22Rv1 (cell line): ENCODE data around the gene EPHA10.

Experiments used
- H3K27ac ChIP-seq: fragments of 450-650 bp; 2 replicates; pipeline ENCODE4 v1.5.1; 2017
- ZFX ChIP-seq: fragments of 450-650 bp; IDR thresholded peaks from 2 replicates; pipeline ENCODE4 v1.6.1; 2017; ENCODE audit warnings: antibody characterized with exemption, borderline replicate concordance
- TF ChIP-seq, protein P1 (sequence below): fragments of 450-650 bp; IDR thresholded peaks from 2 replicates; pipeline ENCODE4 v1.5.1; 2017; ENCODE audit warnings: mild to moderate bottlenecking

The EPHA10 gene

DNA sequence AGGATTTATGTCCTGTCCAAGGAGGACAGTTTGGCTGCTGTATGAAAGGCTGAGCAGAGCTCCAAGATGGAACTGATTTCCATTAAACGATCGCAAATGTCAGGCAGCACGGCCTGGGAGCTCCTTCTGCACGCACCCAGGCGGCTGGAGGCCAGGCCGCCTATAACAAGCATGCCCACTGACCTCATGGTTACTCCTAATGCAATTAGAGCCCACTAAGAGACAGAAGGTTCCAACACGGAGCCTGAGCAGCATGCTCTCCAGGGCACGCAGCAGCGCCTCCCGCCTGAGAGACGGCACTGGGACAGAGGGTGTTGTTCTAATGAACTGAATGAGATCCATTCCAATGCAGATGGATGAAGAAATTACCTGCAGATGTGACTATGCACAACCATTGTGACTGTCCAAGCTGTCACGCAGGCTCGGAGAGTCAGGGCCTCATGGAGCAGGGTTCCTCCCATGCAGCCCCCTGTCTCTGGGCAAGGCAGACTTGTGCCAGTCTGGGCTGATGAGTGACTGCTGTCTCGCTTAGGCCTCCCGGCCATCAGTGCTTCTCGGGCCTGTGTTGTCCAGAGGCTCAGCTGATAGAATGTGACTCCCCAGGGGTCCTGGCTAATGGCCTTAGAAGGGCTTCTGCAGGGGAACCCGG lies 97.8 kb downstream of the EPHA10 start:
- TF ChIP-seq, protein P1, sequence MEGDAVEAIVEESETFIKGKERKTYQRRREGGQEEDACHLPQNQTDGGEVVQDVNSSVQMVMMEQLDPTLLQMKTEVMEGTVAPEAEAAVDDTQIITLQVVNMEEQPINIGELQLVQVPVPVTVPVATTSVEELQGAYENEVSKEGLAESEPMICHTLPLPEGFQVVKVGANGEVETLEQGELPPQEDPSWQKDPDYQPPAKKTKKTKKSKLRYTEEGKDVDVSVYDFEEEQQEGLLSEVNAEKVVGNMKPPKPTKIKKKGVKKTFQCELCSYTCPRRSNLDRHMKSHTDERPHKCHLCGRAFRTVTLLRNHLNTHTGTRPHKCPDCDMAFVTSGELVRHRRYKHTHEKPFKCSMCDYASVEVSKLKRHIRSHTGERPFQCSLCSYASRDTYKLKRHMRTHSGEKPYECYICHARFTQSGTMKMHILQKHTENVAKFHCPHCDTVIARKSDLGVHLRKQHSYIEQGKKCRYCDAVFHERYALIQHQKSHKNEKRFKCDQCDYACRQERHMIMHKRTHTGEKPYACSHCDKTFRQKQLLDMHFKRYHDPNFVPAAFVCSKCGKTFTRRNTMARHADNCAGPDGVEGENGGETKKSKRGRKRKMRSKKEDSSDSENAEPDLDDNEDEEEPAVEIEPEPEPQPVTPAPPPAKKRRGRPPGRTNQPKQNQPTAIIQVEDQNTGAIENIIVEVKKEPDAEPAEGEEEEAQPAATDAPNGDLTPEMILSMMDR: no peak
- no peak for TF ChIP-seq ZFX
- H3K27ac ChIP-seq: no peak overlapping the region

DNA sequence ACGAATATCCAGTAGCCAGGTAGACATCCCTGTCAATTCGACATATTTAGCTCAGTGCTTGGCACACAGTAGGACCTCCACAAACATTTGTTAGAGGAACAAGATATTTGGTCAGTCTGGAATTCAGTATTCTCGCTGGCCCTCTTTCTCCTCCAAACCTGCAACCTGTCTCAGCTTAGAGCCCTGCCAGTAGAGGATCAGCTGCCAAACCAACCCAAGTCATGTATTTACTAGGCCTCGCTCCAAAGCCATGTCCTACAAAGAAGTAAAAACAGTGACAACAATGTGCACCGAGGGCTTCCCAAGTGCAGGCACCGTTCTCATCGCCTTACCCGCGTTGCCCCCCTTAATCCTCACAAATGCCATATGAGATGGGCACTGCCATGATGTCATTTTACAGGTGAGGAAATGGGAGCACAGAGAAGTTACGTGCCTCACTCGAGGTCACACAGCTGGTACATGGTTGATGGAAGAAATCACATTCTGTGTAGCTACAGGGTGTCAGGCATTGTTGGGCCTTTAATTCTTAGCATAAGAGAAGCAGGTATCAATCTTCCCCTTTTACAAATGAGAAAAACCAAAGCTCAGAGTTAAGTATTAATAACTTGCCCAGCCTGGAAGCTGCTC lies 98.6 kb downstream of the EPHA10 start:
- TF ChIP-seq, protein P1: no peak

More for the DNA sequence above, 98.6 kb downstream of the EPHA10 start:
- H3K27ac ChIP-seq: no peak overlapping the region
